Astrocyte (in vitro differentiated cells and primary cell): Measurements from ENCODE around the gene ACTN1. TPM values are rescaled to one million over a fixed set of nuclear protein-coding genes. Genes with fewer than 3 reads are reported as not detected.

Source experiments
- DNase-seq: peaks from one replicate; pipeline ENCODE4 v3.0.0-alpha.2; 2010; ENCODE audit warnings: low read depth
- FAIRE-seq: peaks from 2 replicates; lab custom pipeline; 2011; peaks lifted over from hg19 to GRCh38; lab: Jason Lieb, UNC
- H2AFZ ChIP-seq: 2 replicates; pipeline ENCODE4 v1.6.0; 2012; ENCODE audit warnings: low read depth, low read length, inconsistent platforms
- H3K27ac ChIP-seq: 2 replicates; pipeline ENCODE4 v1.5.1; 2011; ENCODE audit warnings: low read depth, low read length, inconsistent platforms
- H3K27me3 ChIP-seq: 2 replicates; pipeline ENCODE4 v1.6.0; 2011; ENCODE audit warnings: low read length, inconsistent platforms; ENCODE audit not compliant: insufficient read depth
- H3K36me3 ChIP-seq: 2 replicates; pipeline ENCODE4 v1.5.1; 2011; ENCODE audit warnings: low read length, inconsistent platforms; ENCODE audit not compliant: insufficient read depth
- H3K4me1 ChIP-seq: 2 replicates; pipeline ENCODE4 v1.5.1; 2011; ENCODE audit warnings: low read length, inconsistent platforms; ENCODE audit not compliant: insufficient read depth
- H3K4me2 ChIP-seq: 2 replicates; pipeline ENCODE4 v1.6.0; 2012; ENCODE audit warnings: low read length, inconsistent platforms
- H3K4me3 ChIP-seq: 2 replicates; pipeline ENCODE4 v1.5.1; 2011; ENCODE audit warnings: low read depth, mild to moderate bottlenecking, low read length, inconsistent platforms; ENCODE audit not compliant: insufficient read depth
- H3K79me2 ChIP-seq: 2 replicates; pipeline ENCODE4 v1.6.0; 2012; ENCODE audit warnings: mild to moderate bottlenecking, low read length, inconsistent platforms; ENCODE audit not compliant: insufficient read depth
- H3K9ac ChIP-seq: 2 replicates; pipeline ENCODE4 v1.6.0; 2012; ENCODE audit warnings: mild to moderate bottlenecking, low read length, inconsistent platforms
- H3K9me3 ChIP-seq: 2 replicates; pipeline ENCODE4 v1.5.1; 2012; ENCODE audit warnings: low read depth, mild to moderate bottlenecking, low read length, inconsistent platforms; ENCODE audit not compliant: insufficient read depth
- H4K20me1 ChIP-seq: 2 replicates; pipeline ENCODE4 v1.6.0; 2012; ENCODE audit warnings: low read length, inconsistent platforms; ENCODE audit not compliant: insufficient read depth
- H3K27ac Mint-ChIP-seq: one replicate; pipeline ENCODE4 v1.8.0; 2021; ENCODE audit warnings: mild to moderate bottlenecking, mixed read lengths; ENCODE audit not compliant: unreplicated experiment
- H3K27me3 Mint-ChIP-seq: one replicate; pipeline ENCODE4 v1.8.0; 2021; ENCODE audit warnings: low read depth, mixed read lengths; ENCODE audit not compliant: unreplicated experiment
- H3K36me3 Mint-ChIP-seq: one replicate; pipeline ENCODE4 v1.8.0; 2021; ENCODE audit warnings: low read depth, mixed read lengths; ENCODE audit not compliant: unreplicated experiment
- H3K4me1 Mint-ChIP-seq: one replicate; pipeline ENCODE4 v1.8.0; 2021; ENCODE audit warnings: low read depth, mixed read lengths; ENCODE audit not compliant: unreplicated experiment
- H3K4me3 Mint-ChIP-seq: one replicate; pipeline ENCODE4 v1.8.0; 2021; ENCODE audit warnings: mild to moderate bottlenecking, moderate library complexity, mixed read lengths; ENCODE audit not compliant: unreplicated experiment
- H3K9me3 Mint-ChIP-seq: one replicate; pipeline ENCODE4 v1.8.0; 2021; ENCODE audit warnings: mild to moderate bottlenecking, mixed read lengths; ENCODE audit not compliant: unreplicated experiment
- EZH2 ChIP-seq: IDR thresholded peaks from 2 replicates; pipeline ENCODE4 v1.6.1; 2012; ENCODE audit warnings: mild to moderate bottlenecking, low read length, inconsistent platforms; ENCODE audit not compliant: insufficient read depth
- total RNA-seq: library from RNA; stranded (reverse); gene quantifications from 2 replicates; pipeline ENCODE4 v1.2.1, GENCODE V29; 2021
- TF ChIP-seq, protein P1 (sequence below): IDR thresholded peaks from 2 replicates; pipeline ENCODE4 v1.5.1; 2011; ENCODE audit warnings: low read depth, mild to moderate bottlenecking, inconsistent platforms, low read length, moderate library complexity; ENCODE audit not compliant: insufficient read depth

ACTN1 gene
- total RNA-seq, 1 donor from 2014 or later: 1,163 TPM

DNA sequence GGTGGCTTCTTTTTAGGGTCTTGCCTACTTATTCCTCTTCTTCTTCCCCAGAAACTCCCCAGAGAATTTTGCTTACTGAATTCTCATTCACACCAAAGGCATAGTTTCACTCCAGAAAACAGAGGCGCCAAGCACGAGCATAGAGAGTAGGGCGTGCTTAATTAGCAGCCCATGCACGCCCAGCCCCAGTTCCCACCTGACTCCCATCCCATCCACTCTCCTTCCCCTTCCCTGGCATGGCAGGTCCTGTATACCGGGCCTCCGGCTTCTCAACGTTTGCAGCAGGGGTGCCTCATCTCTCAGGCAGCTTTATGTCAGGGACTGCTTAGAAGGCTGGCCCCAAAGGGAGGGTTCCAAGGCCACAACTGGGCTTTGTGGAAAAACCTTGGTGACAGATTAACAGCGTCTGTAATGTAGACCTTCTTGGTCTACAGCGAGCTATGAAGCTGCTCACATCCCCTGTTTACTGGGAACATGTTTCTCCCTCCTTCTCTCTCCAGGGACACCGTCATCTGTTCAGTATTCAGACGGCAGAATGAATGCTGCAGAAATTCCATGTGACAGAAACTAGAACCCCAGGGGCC is 62.7 kb downstream of the ACTN1 start:
- H3K27ac Mint-ChIP-seq: peak overlapping the region; percentile 91
- Histone ChIP-seq H3K36me3 (peaks cover 83% of the 10 kb centered on the region), H3K4me2 (no peak overlapping the region), H3K27me3 (no peaks in the 10 kb centered on the region), H2AFZ (no peak overlapping the region), H3K9me3 (no peaks in the 10 kb centered on the region), H3K79me2 (peaks cover 99% of the 10 kb centered on the region), H3K4me1 (peaks cover 8% of the 10 kb centered on the region), H3K4me3 (no peak overlapping the region), H3K9ac (peak overlapping the region; percentile 2), H4K20me1 (peaks cover 97% of the 10 kb centered on the region), H3K27ac (no peak overlapping the region)
- peaks cover 72% of the 10 kb centered on the region for H3K4me1 Mint-ChIP-seq
- DNase-seq (no peak), FAIRE-seq (no peak)
- TF ChIP-seq EZH2: no peak
- TF ChIP-seq, protein P1, sequence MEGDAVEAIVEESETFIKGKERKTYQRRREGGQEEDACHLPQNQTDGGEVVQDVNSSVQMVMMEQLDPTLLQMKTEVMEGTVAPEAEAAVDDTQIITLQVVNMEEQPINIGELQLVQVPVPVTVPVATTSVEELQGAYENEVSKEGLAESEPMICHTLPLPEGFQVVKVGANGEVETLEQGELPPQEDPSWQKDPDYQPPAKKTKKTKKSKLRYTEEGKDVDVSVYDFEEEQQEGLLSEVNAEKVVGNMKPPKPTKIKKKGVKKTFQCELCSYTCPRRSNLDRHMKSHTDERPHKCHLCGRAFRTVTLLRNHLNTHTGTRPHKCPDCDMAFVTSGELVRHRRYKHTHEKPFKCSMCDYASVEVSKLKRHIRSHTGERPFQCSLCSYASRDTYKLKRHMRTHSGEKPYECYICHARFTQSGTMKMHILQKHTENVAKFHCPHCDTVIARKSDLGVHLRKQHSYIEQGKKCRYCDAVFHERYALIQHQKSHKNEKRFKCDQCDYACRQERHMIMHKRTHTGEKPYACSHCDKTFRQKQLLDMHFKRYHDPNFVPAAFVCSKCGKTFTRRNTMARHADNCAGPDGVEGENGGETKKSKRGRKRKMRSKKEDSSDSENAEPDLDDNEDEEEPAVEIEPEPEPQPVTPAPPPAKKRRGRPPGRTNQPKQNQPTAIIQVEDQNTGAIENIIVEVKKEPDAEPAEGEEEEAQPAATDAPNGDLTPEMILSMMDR: no peak
- no peaks in the 10 kb centered on the region for H3K9me3 Mint-ChIP-seq
- no peaks in the 10 kb centered on the region for H3K27me3 Mint-ChIP-seq
- H3K36me3 Mint-ChIP-seq: peaks cover 49% of the 10 kb centered on the region
- no peak overlapping the region for H3K4me3 Mint-ChIP-seq

DNA sequence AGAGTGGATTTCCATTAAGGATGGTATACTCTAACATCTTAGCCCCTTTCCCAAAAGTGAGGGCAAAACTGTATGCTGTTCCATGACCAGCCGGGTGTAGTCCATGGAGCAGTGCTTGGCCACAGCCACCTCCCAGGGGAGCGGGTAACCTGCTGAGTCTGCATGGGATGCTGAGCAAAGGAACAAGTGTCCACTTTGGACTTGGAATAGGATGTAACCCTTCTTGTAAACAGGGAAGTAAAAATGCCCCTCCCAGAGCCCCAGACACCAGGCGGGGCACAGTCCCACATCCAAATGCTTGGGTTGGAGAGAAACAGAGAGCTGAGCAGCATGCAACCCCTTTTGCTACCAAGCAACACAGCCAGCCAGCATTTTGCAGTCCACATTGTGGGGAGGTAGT is 65.6 kb downstream of the ACTN1 start:
- H3K36me3 Mint-ChIP-seq: peaks cover 54% of the 10 kb centered on the region
- H3K27ac ChIP-seq: no peak overlapping the region
- H4K20me1 ChIP-seq: peaks cover 97% of the 10 kb centered on the region

More for the DNA sequence above, 65.6 kb downstream of the ACTN1 start:
- H2AFZ ChIP-seq: no peak overlapping the region
- H3K9me3 Mint-ChIP-seq: no peaks in the 10 kb centered on the region
- H3K4me1 Mint-ChIP-seq: peaks cover 76% of the 10 kb centered on the region
- peak overlapping the region; percentile 22 for H3K9ac ChIP-seq
- H3K4me3 ChIP-seq: no peak overlapping the region
- H3K36me3 ChIP-seq: peaks cover 82% of the 10 kb centered on the region
- FAIRE-seq (no peak), DNase-seq (no peak)
- H3K4me2 ChIP-seq: no peak overlapping the region
- no peaks in the 10 kb centered on the region for H3K9me3 ChIP-seq
- H3K4me1 ChIP-seq: peaks cover 13% of the 10 kb centered on the region
- no peaks in the 10 kb centered on the region for H3K27me3 ChIP-seq
- H3K27me3 Mint-ChIP-seq: no peaks in the 10 kb centered on the region
- peaks cover 99% of the 10 kb centered on the region for H3K79me2 ChIP-seq
- H3K27ac Mint-ChIP-seq: no peak overlapping the region
- no peak for TF ChIP-seq EZH2
- TF ChIP-seq, protein P1: no peak
- H3K4me3 Mint-ChIP-seq: no peak overlapping the region
